ENCODE data around the gene TRAF3IP3. TPM values are rescaled to one million over a fixed set of nuclear protein-coding genes. Genes with fewer than 3 reads are reported as not detected.

The TRAF3IP3 gene
- total RNA-seq, 1 experiment from 2014 or later: not detected

DNA sequence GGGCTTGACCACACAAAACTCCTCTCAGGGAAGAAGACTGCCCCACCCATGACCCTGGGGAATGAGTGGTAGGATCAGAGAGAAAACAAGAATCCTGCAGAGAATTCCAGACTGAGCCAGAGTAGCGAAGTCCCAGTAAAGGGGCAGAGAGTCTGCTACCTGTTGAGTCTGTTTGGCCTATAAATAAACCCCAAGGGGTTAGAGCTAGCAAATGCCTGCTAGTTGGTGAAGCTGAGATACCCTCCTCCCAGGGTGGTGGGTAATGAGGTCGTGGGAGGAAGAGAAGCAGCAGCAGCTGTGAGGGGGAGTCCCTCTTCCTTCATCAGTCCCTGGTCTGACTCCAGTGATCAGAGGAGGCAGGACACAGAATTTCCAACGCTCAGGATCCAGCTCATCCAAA, 2.5 kb downstream of the TRAF3IP3 start:
- Mint-ChIP-seq H3K27ac (ENCODE audit: unreplicated experiment) (no peak overlapping the region), H3K9me3 (ENCODE audit: unreplicated experiment) (no peaks in the 10 kb centered on the region), H3K4me1 (ENCODE audit: low read depth, unreplicated experiment) (no peaks in the 10 kb centered on the region), H3K36me3 (ENCODE audit: insufficient read depth, unreplicated experiment) (no peaks in the 10 kb centered on the region), H3K4me3 (ENCODE audit: unreplicated experiment) (no peak overlapping the region), H3K27me3 (ENCODE audit: insufficient read depth, unreplicated experiment) (no peaks in the 10 kb centered on the region)
- ChIA-PET POLR2A (no interaction called here), CTCF (interaction anchor here (0.8 kb wide), 1 partner anchor 43 kb away, joined by 3 read pairs; no protein-coding TSS in a partner anchor)
- intact Hi-C loops (cut with micrococcal nuclease; ENCODE audit: unreplicated experiment): no loop called here
- Histone ChIP-seq H3K36me3 (ENCODE audit: control insufficient read depth, insufficient read depth, low read length) (no peaks in the 10 kb centered on the region), H3K4me3 (ENCODE audit: low read depth, low read length) (no peak overlapping the region), H3K9me3 (no peaks in the 10 kb centered on the region), H3K27me3 (replicated peaks; ENCODE audit: control insufficient read depth, insufficient read depth, low read length) (no peaks in the 10 kb centered on the region), H3K4me1 (no peaks in the 10 kb centered on the region)
- BruUV-seq (replicated peaks): no TSS peak
- no peak for DNase-seq
- TF ChIP-seq CTCF (IDR thresholded peaks at IDR 0.05; ENCODE audit: insufficient read depth in 1 of 2, low read depth in 1 of 2, low read length in 1 of 2, severe bottlenecking in 1 of 2, unreplicated experiment in 1 of 2): no peak

GRCh38 chr1:209759829-209760359, 4.0 kb downstream of the TRAF3IP3 start:
- H3K36me3 Mint-ChIP-seq (ENCODE audit: insufficient read depth, unreplicated experiment): no peaks in the 10 kb centered on the region

GRCh38 chr1:209761011-209761635, 5.3 kb downstream of the TRAF3IP3 start:
- Histone ChIP-seq H3K4me3 (ENCODE audit: low read depth, low read length) (no peak overlapping the region), H3K27me3 (replicated peaks; ENCODE audit: control insufficient read depth, insufficient read depth, low read length) (no peaks in the 10 kb centered on the region), H3K9me3 (no peaks in the 10 kb centered on the region), H3K36me3 (ENCODE audit: control insufficient read depth, insufficient read depth, low read length) (no peaks in the 10 kb centered on the region), H3K4me1 (no peaks in the 10 kb centered on the region)
- intact Hi-C loops (cut with micrococcal nuclease; ENCODE audit: unreplicated experiment): no loop called here
- no peak overlapping the region for H3K4me3 Mint-ChIP-seq (ENCODE audit: unreplicated experiment)
- ChIA-PET CTCF (no interaction called here), POLR2A (no interaction called here)
- BruUV-seq (replicated peaks): no TSS peak
- DNase-seq: no peak
- H3K4me1 Mint-ChIP-seq (ENCODE audit: low read depth, unreplicated experiment): no peaks in the 10 kb centered on the region
- H3K27ac Mint-ChIP-seq (ENCODE audit: unreplicated experiment): no peak overlapping the region
- H3K9me3 Mint-ChIP-seq (ENCODE audit: unreplicated experiment): peaks cover 9% of the 10 kb centered on the region
- TF ChIP-seq CTCF (IDR thresholded peaks at IDR 0.05; ENCODE audit: insufficient read depth in 1 of 2, low read depth in 1 of 2, low read length in 1 of 2, severe bottlenecking in 1 of 2, unreplicated experiment in 1 of 2): no peak
- H3K36me3 Mint-ChIP-seq (ENCODE audit: insufficient read depth, unreplicated experiment): no peaks in the 10 kb centered on the region
- H3K27me3 Mint-ChIP-seq (ENCODE audit: insufficient read depth, unreplicated experiment): no peaks in the 10 kb centered on the region

More at GRCh38 chr1:209759829-209760359, 4.0 kb downstream of the TRAF3IP3 start:
- peaks cover 4% of the 10 kb centered on the region for H3K9me3 Mint-ChIP-seq (ENCODE audit: unreplicated experiment)
- no peak overlapping the region for H3K4me3 Mint-ChIP-seq (ENCODE audit: unreplicated experiment)
- no peaks in the 10 kb centered on the region for H3K36me3 ChIP-seq (ENCODE audit: control insufficient read depth, insufficient read depth, low read length)
- H3K4me3 ChIP-seq (ENCODE audit: low read depth, low read length): no peak overlapping the region
- TF ChIP-seq CTCF (IDR thresholded peaks at IDR 0.05; ENCODE audit: insufficient read depth in 1 of 2, low read depth in 1 of 2, low read length in 1 of 2, severe bottlenecking in 1 of 2, unreplicated experiment in 1 of 2): no peak
- no peaks in the 10 kb centered on the region for H3K4me1 ChIP-seq
- H3K27me3 ChIP-seq (replicated peaks; ENCODE audit: control insufficient read depth, insufficient read depth, low read length): no peaks in the 10 kb centered on the region
- DNase-seq: no peak
- CTCF ChIA-PET: no interaction called here
- H3K27ac Mint-ChIP-seq (ENCODE audit: unreplicated experiment): no peak overlapping the region
- BruUV-seq (replicated peaks): no TSS peak
- H3K27me3 Mint-ChIP-seq (ENCODE audit: insufficient read depth, unreplicated experiment): no peaks in the 10 kb centered on the region
- POLR2A ChIA-PET: no interaction called here
- intact Hi-C loops (cut with micrococcal nuclease; ENCODE audit: unreplicated experiment): no loop called here
- no peaks in the 10 kb centered on the region for H3K9me3 ChIP-seq
- no peaks in the 10 kb centered on the region for H3K4me1 Mint-ChIP-seq (ENCODE audit: low read depth, unreplicated experiment)

Data from Caco-2 (cell line).